Uterus (tissue), 4 donors: ENCODE measurements around the gene NEK8. TPM values are rescaled to one million over a fixed set of nuclear protein-coding genes. Genes with fewer than 3 reads are reported as not detected.
A peak's percentile ranks its signal among the peaks of the same experiment; 100 is the strongest.

ENCODE experiments used
- DNase-seq, 2 donors: peaks; one replicate each; pipeline ENCODE4 v3.0.0-alpha.2; 2019 to 2020
- H3K27ac ChIP-seq, 2 donors: fragments of 200-600 bp; sonication (generic); 1 replicate in 1 of 2; 2 replicates in 1 of 2; pipeline ENCODE4 v1.5.1; 2016 to 2018
- H3K27me3 ChIP-seq, 2 donors: fragments of 200-600 bp; sonication (generic); one replicate each; pipeline ENCODE4 v1.5.1; 2018 to 2019; ENCODE audit warnings: control low read depth in 1 of 2
- H3K36me3 ChIP-seq, 2 donors: fragments of 200-600 bp; sonication (generic); one replicate each; pipeline ENCODE4 v1.5.1; 2019; ENCODE audit warnings: control low read depth in 1 of 2
- H3K4me1 ChIP-seq, 2 donors: fragments of 200-600 bp; sonication (generic); one replicate each; pipeline ENCODE4 v1.5.1; 2018 to 2019; ENCODE audit warnings: control low read depth in 1 of 2
- H3K4me3 ChIP-seq, 2 donors: fragments of 200-600 bp; sonication (generic); 1 replicate in 1 of 2; 2 replicates in 1 of 2; pipeline ENCODE4 v1.5.1; 2018 to 2019; ENCODE audit warnings: mild to moderate bottlenecking in 1 of 2
- H3K9me3 ChIP-seq, 2 donors: fragments of 200-600 bp; sonication (generic); one replicate each; pipeline ENCODE4 v1.5.1; 2019; ENCODE audit warnings: control low read depth in 1 of 2
- POLR2A ChIP-seq, 2 donors: fragments of 450-650 bp; IDR thresholded peaks; one replicate each; pipeline ENCODE4 v1.6.1; 2016; ENCODE audit warnings: antibody characterized with exemption in 2 of 2, mild to moderate bottlenecking in 1 of 2, moderate library complexity in 1 of 2
- intact Hi-C: fragments of 100-400 bp; cut with DNase I; formaldehyde crosslinking; loops from one replicate; pipeline ENCODE4 v1.15.1; 2023; ENCODE audit warnings: low total_unique reads
- total RNA-seq, 4 donors: library from RNA; depleted of rRNA in 3 of 4; stranded (reverse); fragments of >200 nt in 3 of 4; gene quantifications; one replicate each; pipeline versions ENCODE4 v1.1.0 to v1.2.4, GENCODE V29; 2014 to 2023
- TF ChIP-seq, protein P1 (sequence below), 4 experiments: fragments of 200-600 bp in 2 of 4; fragments of 450-650 bp in 2 of 4; sonication (generic) in 2 of 4; IDR thresholded peaks; one replicate each; pipeline ENCODE4 v1.5.1; 2016 to 2019; ENCODE audit warnings: antibody characterized with exemption in 4 of 4, mild to moderate bottlenecking in 2 of 4, moderate library complexity in 1 of 4
- donor health status: DM: yes; HTN: yes; CAD: no.

The NEK8 gene
- total RNA-seq, 4 donors from 2014 or later: 1.2 to 5.0 (median 1.3) TPM; not detected in 1

- intact Hi-C loops: no loop called here
- peaks cover 0 to 9% of the 10 kb centered on the region in 2 donors for H3K4me1 ChIP-seq
- TF ChIP-seq, protein P1, sequence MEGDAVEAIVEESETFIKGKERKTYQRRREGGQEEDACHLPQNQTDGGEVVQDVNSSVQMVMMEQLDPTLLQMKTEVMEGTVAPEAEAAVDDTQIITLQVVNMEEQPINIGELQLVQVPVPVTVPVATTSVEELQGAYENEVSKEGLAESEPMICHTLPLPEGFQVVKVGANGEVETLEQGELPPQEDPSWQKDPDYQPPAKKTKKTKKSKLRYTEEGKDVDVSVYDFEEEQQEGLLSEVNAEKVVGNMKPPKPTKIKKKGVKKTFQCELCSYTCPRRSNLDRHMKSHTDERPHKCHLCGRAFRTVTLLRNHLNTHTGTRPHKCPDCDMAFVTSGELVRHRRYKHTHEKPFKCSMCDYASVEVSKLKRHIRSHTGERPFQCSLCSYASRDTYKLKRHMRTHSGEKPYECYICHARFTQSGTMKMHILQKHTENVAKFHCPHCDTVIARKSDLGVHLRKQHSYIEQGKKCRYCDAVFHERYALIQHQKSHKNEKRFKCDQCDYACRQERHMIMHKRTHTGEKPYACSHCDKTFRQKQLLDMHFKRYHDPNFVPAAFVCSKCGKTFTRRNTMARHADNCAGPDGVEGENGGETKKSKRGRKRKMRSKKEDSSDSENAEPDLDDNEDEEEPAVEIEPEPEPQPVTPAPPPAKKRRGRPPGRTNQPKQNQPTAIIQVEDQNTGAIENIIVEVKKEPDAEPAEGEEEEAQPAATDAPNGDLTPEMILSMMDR (IDR thresholded peaks at IDR 0.05): peak; percentile 97 to 100 (median 100)
- no peak for TF ChIP-seq POLR2A (IDR thresholded peaks at IDR 0.05)
- H3K27ac ChIP-seq: peak overlapping the region; percentile 6 to 59
- no peak overlapping the region for H3K4me3 ChIP-seq
- no peaks in the 10 kb centered on the region for H3K9me3 ChIP-seq
- H3K27me3 ChIP-seq: no peaks in the 10 kb centered on the region
- DNase-seq: peak; percentile 92 to 95
- no peaks in the 10 kb centered on the region for H3K36me3 ChIP-seq
Measured at GRCh38 chr17:28750178-28751047, 21.8 kb downstream of the NEK8 start.

DNA sequence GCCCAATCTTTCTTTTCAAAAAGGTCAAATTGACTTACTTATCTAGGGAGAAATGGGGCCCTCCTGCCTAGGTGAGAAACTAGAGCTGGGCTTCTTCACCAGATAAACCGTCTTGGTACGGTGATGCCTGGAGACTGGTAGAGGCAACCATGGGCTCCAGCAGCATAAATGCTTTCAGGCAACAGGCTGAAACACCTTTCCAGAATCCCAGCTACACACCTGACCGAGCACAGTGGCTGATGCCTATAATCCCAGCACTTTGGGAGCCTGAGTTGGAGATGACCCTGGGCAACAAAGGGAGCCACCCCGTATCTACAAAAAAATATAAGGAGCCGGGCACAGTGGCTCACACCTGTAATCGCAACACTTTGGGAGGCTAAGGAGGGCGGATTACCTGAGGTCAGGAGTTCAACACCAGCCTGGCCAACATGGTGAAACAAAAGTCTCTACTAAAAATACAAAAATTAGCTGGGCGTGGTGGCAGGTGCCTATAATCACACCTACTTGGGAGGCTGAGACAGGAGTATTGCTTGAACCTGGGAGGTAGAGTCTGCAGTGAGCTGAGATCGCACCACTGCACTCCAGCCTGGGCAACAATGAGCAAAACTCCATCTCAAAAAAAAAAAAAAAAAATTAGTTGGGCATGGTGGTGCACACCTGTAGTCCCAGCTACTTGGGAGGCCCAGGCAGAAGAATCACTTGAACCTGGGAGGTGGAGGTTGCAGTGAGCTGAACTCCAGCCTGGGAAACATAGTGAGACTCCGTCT lies 23.2 kb downstream of the NEK8 start:
- TF ChIP-seq, protein P1 (IDR thresholded peaks at IDR 0.05): no peak
- TF ChIP-seq POLR2A (IDR thresholded peaks at IDR 0.05): no peak
- DNase-seq: no peak
- H3K9me3 ChIP-seq: no peaks in the 10 kb centered on the region
- no peaks in the 10 kb centered on the region for H3K4me1 ChIP-seq
- H3K4me3 ChIP-seq: no peak overlapping the region
- no peaks in the 10 kb centered on the region for H3K27me3 ChIP-seq
- H3K27ac ChIP-seq: no peak overlapping the region
- intact Hi-C loops: no loop called here
- no peaks in the 10 kb centered on the region for H3K36me3 ChIP-seq

DNA sequence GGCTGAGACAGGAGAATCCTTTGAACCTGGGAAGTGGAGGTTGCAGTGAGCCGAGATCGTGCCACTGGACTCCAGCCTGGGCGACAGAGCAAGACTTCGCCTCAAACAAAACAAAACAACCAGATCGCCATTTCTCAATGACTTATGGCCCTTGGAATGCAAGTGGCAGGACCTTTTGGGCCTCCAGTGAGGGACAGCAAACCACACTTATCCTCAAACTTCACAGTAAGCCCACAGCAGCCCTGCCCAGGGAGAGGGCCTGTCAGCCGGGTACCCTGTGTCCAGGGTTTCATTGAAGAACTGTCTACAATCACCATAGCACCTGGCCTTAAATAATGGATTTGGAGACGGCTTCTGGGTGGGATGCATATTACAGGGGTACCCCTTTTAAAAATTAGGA lies 26.9 kb downstream of the NEK8 start:
- DNase-seq: no peak
- intact Hi-C loops: no loop called here
- Histone ChIP-seq H3K4me3 (no peak overlapping the region), H3K27ac (no peak overlapping the region), H3K36me3 (no peaks in the 10 kb centered on the region), H3K9me3 (no peaks in the 10 kb centered on the region), H3K4me1 (no peaks in the 10 kb centered on the region), H3K27me3 (no peaks in the 10 kb centered on the region)
- TF ChIP-seq, protein P1 (IDR thresholded peaks at IDR 0.05): no peak
- TF ChIP-seq POLR2A (IDR thresholded peaks at IDR 0.05): no peak

- Histone ChIP-seq H3K36me3 (no peaks in the 10 kb centered on the region), H3K9me3 (no peaks in the 10 kb centered on the region), H3K27ac (no peak overlapping the region), H3K4me1 (no peaks in the 10 kb centered on the region), H3K4me3 (no peak overlapping the region), H3K27me3 (no peaks in the 10 kb centered on the region)
- intact Hi-C loops: no loop called here
- DNase-seq: no peak
- TF ChIP-seq, protein P1 (IDR thresholded peaks at IDR 0.05): no peak
- no peak for TF ChIP-seq POLR2A (IDR thresholded peaks at IDR 0.05)
Measured at GRCh38 chr17:28756049-28756804, 27.6 kb downstream of the NEK8 start.
